Measurements from ENCODE around the gene OR11A1.
A peak's percentile ranks its signal among the peaks of the same experiment; 100 is the strongest.

The OR11A1 gene

DNA sequence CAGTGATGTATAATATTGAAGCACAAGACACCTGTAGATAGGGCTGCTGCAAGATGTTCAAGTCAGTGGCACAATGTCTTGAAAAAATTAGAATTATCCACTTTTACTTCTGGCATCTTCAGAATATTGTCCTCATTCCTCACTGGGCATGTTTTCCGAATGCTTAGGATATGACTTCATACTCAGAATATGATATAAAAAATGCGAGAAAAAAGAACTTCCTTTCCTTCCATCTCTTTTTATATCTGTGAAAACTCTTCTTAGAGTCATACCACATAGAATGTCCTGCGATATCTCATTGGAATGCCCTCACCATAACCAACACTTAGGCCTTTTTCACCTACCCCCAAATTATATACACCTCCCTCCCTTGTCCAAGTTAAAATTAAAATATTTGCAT is 26.3 kb upstream of the OR11A1 start:
- Histone ChIP-seq H4K20me1 (no peaks in the 10 kb centered on the region), H3K4me3 (no peak overlapping the region), H3K9me3 (peaks cover 8% of the 10 kb centered on the region; the same call in 1 of the 2 replicates), H3K36me3 (no peaks in the 10 kb centered on the region), H3K4me1 (no peaks in the 10 kb centered on the region), H3K27ac (no peak overlapping the region), H3K9ac (no peak overlapping the region), H3K27me3 (no peaks in the 10 kb centered on the region), H3K4me2 (no peak overlapping the region)
- TF ChIP-seq Cebpa-rat (IDR thresholded peaks at IDR 0.05), result no peak

- no peaks in the 10 kb centered on the region for H3K27me3 ChIP-seq
- no peak overlapping the region for H3K9ac ChIP-seq
- no peak for TF ChIP-seq Cebpa-rat (IDR thresholded peaks at IDR 0.05)
- H3K4me1 ChIP-seq, result no peaks in the 10 kb centered on the region
- H3K36me3 ChIP-seq, result no peaks in the 10 kb centered on the region
- no peak overlapping the region for H3K4me3 ChIP-seq
- no peak overlapping the region for H3K4me2 ChIP-seq
- H3K27ac ChIP-seq, result no peak overlapping the region
- H3K9me3 ChIP-seq, result peaks cover 8% of the 10 kb centered on the region; the same call in 1 of the 2 replicates
- no peaks in the 10 kb centered on the region for H4K20me1 ChIP-seq
Measured at GRCh38 chr6:29479560-29479959, 22.7 kb upstream of the OR11A1 start.

DNA sequence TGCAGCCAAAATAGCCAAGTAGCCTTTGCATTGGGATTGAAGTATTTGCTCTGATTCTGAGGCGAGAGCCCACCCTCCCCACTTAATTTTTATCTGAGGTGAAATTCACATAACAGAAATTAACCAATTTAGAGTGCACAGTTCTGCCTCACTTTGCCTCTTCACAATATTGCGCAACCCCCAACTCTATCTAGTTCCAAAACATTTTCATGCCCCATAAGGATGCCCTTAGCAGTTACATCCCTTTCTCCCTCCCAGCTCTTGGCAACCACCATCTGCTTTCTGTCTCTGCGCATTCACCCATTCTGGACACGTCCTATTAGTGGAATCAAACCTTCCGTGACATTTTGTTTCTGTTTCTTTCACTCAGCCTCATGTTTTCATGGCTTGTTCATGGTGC is 21.9 kb upstream of the OR11A1 start:
- H3K9me3 ChIP-seq, result peaks cover 8% of the 10 kb centered on the region; the same call in 1 of the 2 replicates
- no peak overlapping the region for H3K4me3 ChIP-seq
- H3K4me2 ChIP-seq, result no peak overlapping the region
- H4K20me1 ChIP-seq, result no peaks in the 10 kb centered on the region
- no peaks in the 10 kb centered on the region for H3K4me1 ChIP-seq
- peak; percentile 91 for TF ChIP-seq Cebpa-rat (IDR thresholded peaks at IDR 0.05)
- H3K9ac ChIP-seq, result no peak overlapping the region
- H3K36me3 ChIP-seq, result no peaks in the 10 kb centered on the region
- no peak overlapping the region for H3K27ac ChIP-seq
- H3K27me3 ChIP-seq, result no peaks in the 10 kb centered on the region

DNA sequence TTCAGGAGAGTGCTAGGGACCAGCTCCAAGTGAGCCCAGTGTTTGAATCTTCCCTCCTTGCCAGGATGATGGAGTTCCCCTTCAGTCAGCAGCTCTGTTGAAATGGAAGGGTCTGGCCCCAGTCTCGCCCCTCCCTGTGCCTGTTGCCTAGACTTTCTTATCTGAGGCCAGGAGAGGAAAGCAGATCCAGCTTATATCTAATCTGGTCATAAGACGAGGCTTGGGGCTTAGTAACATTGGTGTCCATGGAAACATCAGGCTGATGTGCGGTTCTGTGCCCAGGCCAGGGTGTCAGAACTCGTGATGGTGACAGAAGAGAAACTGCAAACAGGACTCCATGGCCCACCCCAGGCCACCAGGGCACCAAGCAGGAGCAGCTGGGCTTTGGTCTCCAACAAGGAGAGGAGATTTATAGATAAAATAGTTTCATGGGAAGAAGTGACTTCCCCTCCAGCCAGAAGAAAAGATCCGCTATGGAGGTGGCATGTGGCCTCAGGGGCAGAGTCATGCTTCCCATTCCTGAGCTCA is 21.1 kb upstream of the OR11A1 start:
- no peak overlapping the region for H3K9ac ChIP-seq
- no peak for TF ChIP-seq Cebpa-rat (IDR thresholded peaks at IDR 0.05)

DNA sequence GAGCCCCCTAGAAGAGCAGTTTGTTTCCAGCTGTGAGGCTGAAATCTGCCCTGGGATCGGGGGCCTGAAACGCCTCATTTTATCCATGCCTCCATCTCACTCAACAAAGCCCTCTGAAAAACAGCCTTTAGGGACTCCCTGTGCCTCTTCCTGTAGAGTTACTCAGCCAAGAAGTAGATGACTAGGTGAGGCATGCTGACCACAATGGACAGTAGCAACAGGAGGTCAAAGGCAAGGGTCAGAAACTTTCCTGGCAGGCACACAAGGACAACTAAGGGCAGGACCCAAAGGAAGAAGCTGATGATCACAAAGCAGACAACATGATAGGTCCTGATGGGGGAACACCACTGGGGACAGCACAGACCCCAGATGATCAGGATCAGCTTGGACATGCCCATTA is 18.1 kb upstream of the OR11A1 start:
- no peak overlapping the region for H3K4me3 ChIP-seq
- H3K27ac ChIP-seq, result no peak overlapping the region
- H3K9ac ChIP-seq, result no peak overlapping the region
- H4K20me1 ChIP-seq, result no peaks in the 10 kb centered on the region
- no peaks in the 10 kb centered on the region for H3K27me3 ChIP-seq
- no peaks in the 10 kb centered on the region for H3K4me1 ChIP-seq
- no peak for TF ChIP-seq Cebpa-rat (IDR thresholded peaks at IDR 0.05)
- H3K36me3 ChIP-seq, result no peaks in the 10 kb centered on the region
- no peak overlapping the region for H3K4me2 ChIP-seq
- no peaks in the 10 kb centered on the region for H3K9me3 ChIP-seq

More for the DNA sequence above, 21.1 kb upstream of the OR11A1 start:
- peaks cover 8% of the 10 kb centered on the region; the same call in 1 of the 2 replicates for H3K9me3 ChIP-seq
- H3K36me3 ChIP-seq, result no peaks in the 10 kb centered on the region
- no peak overlapping the region for H3K27ac ChIP-seq
- H3K4me2 ChIP-seq, result no peak overlapping the region
- H3K4me1 ChIP-seq, result no peaks in the 10 kb centered on the region
- H3K27me3 ChIP-seq, result no peaks in the 10 kb centered on the region
- no peak overlapping the region for H3K4me3 ChIP-seq
- H4K20me1 ChIP-seq, result no peaks in the 10 kb centered on the region

GRCh38 chr6:29466241-29466640 is 9.4 kb upstream of the OR11A1 start:
- Histone ChIP-seq H4K20me1 (no peaks in the 10 kb centered on the region), H3K4me3 (no peak overlapping the region), H3K9me3 (no peaks in the 10 kb centered on the region), H3K27ac (no peak overlapping the region), H3K4me2 (no peak overlapping the region), H3K4me1 (no peaks in the 10 kb centered on the region), H3K36me3 (no peaks in the 10 kb centered on the region), H3K27me3 (no peaks in the 10 kb centered on the region), H3K9ac (no peak overlapping the region)
- no peak for TF ChIP-seq Cebpa-rat (IDR thresholded peaks at IDR 0.05)

GRCh38 chr6:29465801-29466200 is 8.9 kb upstream of the OR11A1 start:
- Histone ChIP-seq H3K4me2 (no peak overlapping the region), H4K20me1 (no peaks in the 10 kb centered on the region), H3K36me3 (no peaks in the 10 kb centered on the region), H3K9me3 (no peaks in the 10 kb centered on the region), H3K27ac (no peak overlapping the region), H3K4me3 (no peak overlapping the region), H3K4me1 (no peaks in the 10 kb centered on the region), H3K9ac (no peak overlapping the region), H3K27me3 (no peaks in the 10 kb centered on the region)
- TF ChIP-seq Cebpa-rat (IDR thresholded peaks at IDR 0.05), result no peak

DNA sequence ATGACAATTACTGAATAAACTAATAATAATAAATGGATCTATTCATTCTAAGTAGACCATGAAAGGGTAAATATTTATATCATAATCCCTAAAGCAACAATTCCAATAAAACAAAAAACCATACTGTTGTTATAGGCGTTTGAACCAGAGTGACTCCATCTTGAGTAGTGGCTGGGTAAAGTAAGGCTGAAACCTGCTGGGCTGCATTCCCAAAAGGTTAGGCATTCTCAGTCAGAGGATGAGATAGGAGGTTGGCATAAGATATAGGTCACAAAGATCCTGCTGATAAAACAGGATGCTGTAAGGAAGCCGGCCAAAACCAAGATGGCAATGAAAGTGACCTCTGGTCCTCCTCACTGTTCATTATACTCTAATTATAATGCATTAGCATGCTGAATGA is 8.4 kb upstream of the OR11A1 start:
- H3K9ac ChIP-seq, result no peak overlapping the region
- H3K4me2 ChIP-seq, result no peak overlapping the region
- no peaks in the 10 kb centered on the region for H4K20me1 ChIP-seq
- TF ChIP-seq Cebpa-rat (IDR thresholded peaks at IDR 0.05), result no peak
- no peaks in the 10 kb centered on the region for H3K4me1 ChIP-seq
- H3K27me3 ChIP-seq, result no peaks in the 10 kb centered on the region
- no peak overlapping the region for H3K4me3 ChIP-seq
- H3K9me3 ChIP-seq, result no peaks in the 10 kb centered on the region
- H3K27ac ChIP-seq, result no peak overlapping the region
- H3K36me3 ChIP-seq, result no peaks in the 10 kb centered on the region

DNA sequence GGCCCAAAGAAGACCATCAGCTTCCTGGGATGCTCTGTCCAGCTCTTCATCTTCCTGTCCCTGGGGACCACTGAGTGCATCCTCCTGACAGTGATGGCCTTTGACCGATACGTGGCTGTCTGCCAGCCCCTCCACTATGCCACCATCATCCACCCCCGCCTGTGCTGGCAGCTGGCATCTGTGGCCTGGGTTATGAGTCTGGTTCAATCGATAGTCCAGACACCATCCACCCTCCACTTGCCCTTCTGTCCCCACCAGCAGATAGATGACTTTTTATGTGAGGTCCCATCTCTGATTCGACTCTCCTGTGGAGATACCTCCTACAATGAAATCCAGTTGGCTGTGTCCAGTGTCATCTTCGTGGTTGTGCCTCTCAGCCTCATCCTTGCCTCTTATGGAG is 5.2 kb upstream of the OR11A1 start:
- Histone ChIP-seq H3K27me3 (no peaks in the 10 kb centered on the region), H3K4me2 (no peak overlapping the region)

GRCh38 chr6:29461021-29461814 is 4.3 kb upstream of the OR11A1 start:
- Histone ChIP-seq H3K4me3 (no peak overlapping the region), H3K36me3 (no peaks in the 10 kb centered on the region), H4K20me1 (no peaks in the 10 kb centered on the region), H3K9ac (no peak overlapping the region), H3K27ac (no peak overlapping the region), H3K27me3 (no peaks in the 10 kb centered on the region), H3K4me1 (no peaks in the 10 kb centered on the region), H3K9me3 (no peaks in the 10 kb centered on the region), H3K4me2 (no peak overlapping the region)
- no peak for TF ChIP-seq Cebpa-rat (IDR thresholded peaks at IDR 0.05)

More for the DNA sequence above, 5.2 kb upstream of the OR11A1 start:
- Histone ChIP-seq H3K4me3 (no peak overlapping the region), H3K9me3 (no peaks in the 10 kb centered on the region), H3K27ac (no peak overlapping the region), H3K36me3 (no peaks in the 10 kb centered on the region), H3K4me1 (no peaks in the 10 kb centered on the region), H4K20me1 (no peaks in the 10 kb centered on the region), H3K9ac (no peak overlapping the region)
- TF ChIP-seq Cebpa-rat (IDR thresholded peaks at IDR 0.05), result no peak

All from BLaER1 (cell line).